ENCODE measurements around the gene AP4S1.
"Not testable (repeated sequence)": the region's sequence is repeated elsewhere in the genome, so short reads cannot be mapped to it uniquely, and the experiment has no call there.

The AP4S1 gene

DNA sequence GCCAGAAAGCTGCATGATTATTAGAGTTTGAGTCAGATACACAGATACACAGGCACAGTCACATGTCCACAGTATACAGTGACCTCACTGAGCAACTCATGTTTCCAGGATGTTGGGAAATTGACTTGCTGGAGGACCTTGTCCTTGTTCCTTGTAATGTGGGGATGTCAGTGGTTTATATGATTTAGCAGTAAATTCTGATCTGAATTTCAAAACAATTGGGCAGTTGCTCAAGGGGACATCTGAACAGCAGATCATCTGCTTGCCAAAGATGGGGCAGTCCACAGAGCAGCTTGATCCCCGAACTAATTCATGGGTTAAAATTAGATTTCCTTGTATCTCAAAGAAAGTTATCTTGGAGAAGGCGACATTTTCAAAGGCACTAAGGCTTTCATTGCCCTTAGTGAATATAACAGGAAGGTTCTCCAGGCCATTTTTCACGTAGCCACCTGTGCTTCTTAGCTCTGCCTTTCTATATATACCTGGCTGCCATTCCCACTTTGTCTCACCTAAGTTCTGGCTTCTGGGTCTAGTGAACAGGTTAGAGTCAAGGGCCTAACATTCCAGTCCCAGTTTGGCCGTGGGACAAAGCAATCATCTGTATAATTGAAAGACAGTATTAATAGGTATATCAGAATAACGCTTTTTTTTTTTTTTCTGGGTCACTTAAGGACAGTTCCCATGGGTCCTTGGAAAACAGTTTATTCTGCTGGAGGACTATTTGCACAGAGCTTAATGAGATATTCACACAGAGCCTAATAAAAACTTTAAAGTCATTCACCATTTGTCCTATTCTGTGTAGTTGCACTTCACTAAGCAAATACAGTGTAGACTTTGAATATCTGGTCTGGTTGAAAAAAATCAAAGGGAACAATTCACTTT is 65.7 kb downstream of the AP4S1 start:
- peak; percentile 64 for DNase-seq

GRCh38 chr14:31092160-31092708 is 66.8 kb downstream of the AP4S1 start:
- DNase-seq, result no peak

- peak; percentile 3 for DNase-seq
These were observed 68.7 kb downstream of the AP4S1 start for GRCh38 chr14:31093884-31094839.

DNA sequence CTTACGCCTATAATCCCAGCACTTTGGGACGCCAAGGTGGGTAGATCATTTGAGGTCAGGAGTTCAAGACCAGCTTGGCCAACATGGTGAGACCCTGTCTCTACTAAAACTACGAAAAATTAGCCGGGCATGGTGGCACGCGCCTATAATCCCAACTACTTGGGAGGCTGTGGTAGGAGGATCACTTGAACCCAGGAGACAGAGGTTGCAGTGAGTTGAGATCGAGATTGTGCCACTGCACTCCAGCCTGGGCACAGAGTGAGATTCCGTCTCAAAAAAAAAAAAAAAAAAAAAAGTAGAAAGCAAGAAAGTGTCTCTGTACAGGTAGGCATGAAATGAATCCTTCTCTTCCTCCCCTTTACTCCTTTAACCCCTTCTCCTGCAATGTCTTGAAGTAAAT is 70.4 kb downstream of the AP4S1 start:
- DNase-seq, result not testable (repeated sequence)

DNA sequence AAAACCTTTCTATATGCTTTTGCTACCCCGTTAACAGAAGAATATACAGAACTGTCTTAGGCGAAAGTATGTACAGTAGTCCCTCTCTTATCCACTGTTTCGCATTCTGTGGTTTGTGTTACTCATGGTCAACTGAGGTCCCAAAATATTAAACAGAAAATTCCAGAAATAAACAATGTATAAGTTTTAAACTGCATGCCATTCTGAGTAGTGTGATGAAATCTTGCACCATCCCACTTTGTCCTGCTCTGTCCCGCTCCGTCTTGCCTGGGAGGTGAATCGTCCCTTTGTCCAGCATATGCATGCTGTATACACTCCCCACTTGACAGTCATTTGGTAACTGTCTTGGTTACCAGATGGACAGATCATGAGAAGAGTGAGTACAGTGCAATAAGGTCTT is 70.8 kb downstream of the AP4S1 start:
- DNase-seq, result no peak

GRCh38 chr14:31097081-31097480 is 71.6 kb downstream of the AP4S1 start:
- DNase-seq, result no peak

- DNase-seq, result no peak
These were observed 81.3 kb downstream of the AP4S1 start for GRCh38 chr14:31106768-31107167.

DNA sequence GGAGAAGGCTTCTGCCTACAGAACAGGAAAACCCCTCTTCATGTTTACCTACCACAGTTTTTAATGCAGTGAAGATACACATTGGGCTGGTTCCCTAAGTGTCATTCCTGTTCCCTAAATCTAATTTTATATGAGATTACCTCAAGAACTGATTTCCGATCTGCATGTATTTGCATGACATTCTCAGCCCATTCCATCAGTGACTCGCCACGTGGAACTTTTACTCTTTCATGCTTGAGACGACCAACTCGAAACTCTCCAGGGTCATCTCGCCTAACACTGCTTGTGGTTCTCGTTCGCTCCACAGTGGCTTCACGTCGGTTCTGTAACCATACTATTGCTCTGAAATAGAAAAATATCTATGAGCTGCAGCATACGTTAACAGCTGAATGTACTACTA is 83.8 kb downstream of the AP4S1 start:
- no peak for DNase-seq

DNA sequence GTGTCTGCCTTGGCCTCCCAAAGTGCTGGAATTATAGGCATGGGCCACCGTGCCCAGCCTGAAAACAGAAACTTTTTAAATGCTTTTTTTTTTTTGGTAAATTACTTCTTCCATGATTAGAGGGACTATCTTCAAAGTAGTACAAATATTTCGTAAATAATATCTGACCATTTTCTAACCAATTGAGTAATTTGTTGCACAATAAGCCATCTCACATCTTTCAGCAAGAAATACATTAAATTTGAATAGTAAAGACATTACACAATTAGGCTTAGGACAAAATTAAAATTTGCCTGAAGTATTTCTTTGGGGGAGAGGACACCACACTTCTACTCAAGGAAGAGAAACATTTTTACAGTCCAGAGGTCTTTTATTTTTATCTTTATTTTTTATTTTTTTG is 85.4 kb downstream of the AP4S1 start:
- DNase-seq, result no peak

DNA sequence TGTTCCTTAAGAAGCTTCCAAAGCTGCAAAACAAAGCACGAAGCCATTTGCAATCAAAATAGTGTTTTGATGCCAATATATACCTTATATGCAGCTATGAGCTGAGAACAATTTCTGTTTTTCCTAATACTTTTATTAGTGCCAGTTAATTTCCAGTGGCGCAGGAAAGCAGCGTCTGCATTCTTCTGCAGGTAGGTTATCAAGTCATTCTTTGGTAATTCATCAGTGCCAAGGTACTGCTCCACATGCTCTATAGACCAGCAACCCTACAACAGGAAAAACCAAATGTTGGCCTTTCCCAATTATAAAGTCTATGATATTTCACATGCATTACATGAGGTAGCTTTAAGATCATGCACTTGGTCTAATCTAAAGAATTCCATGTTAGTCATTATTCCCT is 88.3 kb downstream of the AP4S1 start:
- DNase-seq, result no peak

DNA sequence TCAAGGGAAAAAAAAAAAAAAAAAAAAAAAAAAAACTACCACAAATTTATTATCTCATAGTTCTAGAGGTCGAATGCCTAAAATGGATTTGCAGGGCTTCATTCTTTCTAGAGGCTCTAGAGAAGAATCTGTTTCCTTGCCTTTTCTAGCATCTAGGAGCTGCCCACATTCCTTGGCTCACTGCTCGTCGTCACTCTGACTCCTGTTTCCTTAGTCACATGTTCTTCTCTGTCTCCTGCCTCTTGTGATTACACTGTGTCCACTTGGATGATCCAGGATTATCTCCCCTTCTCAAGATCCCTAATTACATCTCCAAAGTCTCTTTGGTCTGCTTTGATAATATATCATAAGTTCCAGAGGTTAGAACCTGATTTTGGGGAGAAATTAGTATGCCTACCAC is 93.4 kb downstream of the AP4S1 start:
- no peak for DNase-seq

GRCh38 chr14:31122098-31122611 is 96.7 kb downstream of the AP4S1 start:
- no peak for DNase-seq

- no peak for DNase-seq
These were observed 97.5 kb downstream of the AP4S1 start for GRCh38 chr14:31122921-31123320.

DNA sequence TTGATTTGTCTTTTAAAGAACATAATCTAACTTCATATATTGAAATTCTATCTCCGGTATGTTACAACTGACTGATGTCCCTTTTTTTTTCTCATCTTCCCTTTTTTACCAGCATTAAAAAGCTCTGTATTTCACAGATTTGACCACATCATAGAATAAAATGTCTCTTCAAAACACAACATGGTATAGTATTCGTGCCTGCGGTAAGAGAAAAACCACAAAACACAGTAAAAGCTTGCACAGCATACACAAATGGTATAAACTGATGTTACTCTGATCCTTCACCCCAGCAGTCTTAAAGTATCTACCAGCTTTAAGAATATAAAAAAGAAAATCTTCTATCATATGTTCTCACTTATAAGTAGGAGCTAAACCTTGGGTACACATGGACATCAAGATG is 98.7 kb downstream of the AP4S1 start:
- DNase-seq, result no peak

- DNase-seq, result no peak
These were observed 99.8 kb downstream of the AP4S1 start for GRCh38 chr14:31125231-31125630.

- DNase-seq, result no peak
These were observed 101.2 kb downstream of the AP4S1 start for GRCh38 chr14:31126680-31127079.

GRCh38 chr14:31127690-31128089 is 102.2 kb downstream of the AP4S1 start:
- peak; percentile 15 for DNase-seq

GRCh38 chr14:31128601-31129526 is 103.4 kb downstream of the AP4S1 start:
- no peak for DNase-seq

GRCh38 chr14:31133133-31133532 is 107.7 kb downstream of the AP4S1 start:
- no peak for DNase-seq

DNA sequence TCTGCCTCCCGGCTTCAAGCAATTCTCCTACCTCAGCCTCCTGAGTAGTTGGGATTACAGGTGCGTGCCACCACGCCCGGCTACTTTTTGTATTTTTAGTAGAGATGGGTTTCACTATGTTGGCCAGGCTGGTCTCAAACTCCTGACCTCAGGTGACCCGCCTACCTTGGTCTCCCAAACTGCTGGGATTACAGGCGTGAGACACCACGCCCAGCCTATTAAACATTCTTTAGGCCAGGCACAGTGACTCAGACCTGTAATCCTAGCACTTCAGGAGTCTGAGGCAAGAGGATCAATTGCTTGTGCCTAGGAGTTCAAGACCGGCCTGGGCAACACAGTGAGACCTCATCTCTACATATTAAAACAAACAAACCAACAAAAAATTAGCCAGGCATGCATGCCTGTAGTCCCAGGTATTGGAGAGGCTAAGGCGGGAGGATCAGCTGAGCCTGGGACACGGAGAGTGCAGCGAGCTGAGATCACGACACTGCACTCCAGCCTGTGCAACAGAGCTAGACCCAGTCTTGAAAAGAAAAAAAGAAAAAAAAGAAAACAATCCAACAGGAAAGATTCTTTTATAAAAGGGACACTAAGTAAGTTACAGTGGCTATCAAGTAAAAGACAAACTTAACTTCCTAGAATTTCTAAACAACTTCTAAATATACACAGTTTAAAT is 111.9 kb downstream of the AP4S1 start:
- no peak for DNase-seq

GRCh38 chr14:31138301-31138700 is 112.9 kb downstream of the AP4S1 start:
- DNase-seq, result no peak

All from DMS53 (cell line).